D721Med (cell line): ENCODE measurements around the gene NLRX1.
"Not testable (repeated sequence)": the region's sequence is repeated elsewhere in the genome, so short reads cannot be mapped to it uniquely, and the experiment has no call there.

Experiments
- DNase-seq: peaks from one replicate; pipeline ENCODE4 v3.0.0; 2011; ENCODE audit warnings: low spot score; ENCODE audit not compliant: insufficient read length
- FAIRE-seq: peaks from 2 replicates; lab custom pipeline; 2011; peaks lifted over from hg19 to GRCh38; lab: Jason Lieb, UNC
- CTCF ChIP-seq: IDR thresholded peaks from 2 replicates; pipeline ENCODE4 v1.5.1; 2012; ENCODE audit warnings: mild to moderate bottlenecking, control low read depth; ENCODE audit not compliant: insufficient read depth; ENCODE audit errors: missing control alignments

The NLRX1 gene

GRCh38 chr11:119193001-119193400 lies 24.5 kb downstream of the NLRX1 start:
- DNase-seq (peak; percentile 13), FAIRE-seq (no peak)
- TF ChIP-seq CTCF = no peak

- peak; percentile 12 for DNase-seq
- no peak for FAIRE-seq
- no peak for TF ChIP-seq CTCF
Observed at GRCh38 chr11:119193626-119194025, 25.1 kb downstream of the NLRX1 start.

GRCh38 chr11:119194811-119195440 lies 26.4 kb downstream of the NLRX1 start:
- FAIRE-seq = no peak
- peak; percentile 7 for DNase-seq
- no peak for TF ChIP-seq CTCF

- no peak for FAIRE-seq
Observed at GRCh38 chr11:119195680-119196079, 27.2 kb downstream of the NLRX1 start.

GRCh38 chr11:119196833-119197483 lies 28.4 kb downstream of the NLRX1 start:
- DNase-seq (peak; percentile 81), FAIRE-seq (peak; percentile 35)
- peak; percentile 89 for TF ChIP-seq CTCF

More at GRCh38 chr11:119195680-119196079, 27.2 kb downstream of the NLRX1 start:
- no peak for TF ChIP-seq CTCF
- DNase-seq = no peak

- no peak for FAIRE-seq
- DNase-seq = no peak
- no peak for TF ChIP-seq CTCF
Observed at GRCh38 chr11:119198925-119199324, 30.4 kb downstream of the NLRX1 start.

- FAIRE-seq, DNase-seq: not testable (repeated sequence)
Observed at GRCh38 chr11:119201236-119201635, 32.7 kb downstream of the NLRX1 start.
